Activated T-helper 1 cell treated with anti-CD3 and anti-CD28 coated beads, Interleukin-2, amount 50 U/mL, for 16 hours (primary cell): ENCODE measurements around the gene SYT2.
"Not testable (repeated sequence)": the region's sequence is repeated elsewhere in the genome, so short reads cannot be mapped to it uniquely, and the experiment has no call there.

Experiments
- DNase-seq, 2 donors: peaks; one replicate each; pipeline ENCODE4 v3.0.0-alpha.2; 2020; ENCODE audit warnings: low read depth in 1 of 2, low spot score in 1 of 2

The SYT2 gene

DNA sequence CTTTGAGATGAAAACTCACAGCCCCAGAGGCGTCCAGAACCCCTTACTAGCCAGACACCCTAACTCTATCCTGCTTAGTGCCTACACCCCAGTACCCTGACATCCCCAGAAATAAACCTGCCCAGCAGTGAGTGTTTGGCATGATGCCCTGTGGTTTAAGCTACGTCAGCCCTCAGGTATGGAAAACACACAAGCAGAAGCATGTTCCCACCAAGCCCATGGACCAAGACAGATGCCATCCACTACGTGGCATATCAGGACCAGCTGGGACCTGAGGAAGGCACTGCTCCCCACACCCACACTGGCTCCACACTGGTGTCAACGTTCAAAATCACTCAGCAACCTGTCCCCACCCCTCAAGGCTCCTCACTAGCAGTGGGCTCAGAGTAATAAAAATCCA is 116.4 kb downstream of the SYT2 start:
- no peak for DNase-seq

DNA sequence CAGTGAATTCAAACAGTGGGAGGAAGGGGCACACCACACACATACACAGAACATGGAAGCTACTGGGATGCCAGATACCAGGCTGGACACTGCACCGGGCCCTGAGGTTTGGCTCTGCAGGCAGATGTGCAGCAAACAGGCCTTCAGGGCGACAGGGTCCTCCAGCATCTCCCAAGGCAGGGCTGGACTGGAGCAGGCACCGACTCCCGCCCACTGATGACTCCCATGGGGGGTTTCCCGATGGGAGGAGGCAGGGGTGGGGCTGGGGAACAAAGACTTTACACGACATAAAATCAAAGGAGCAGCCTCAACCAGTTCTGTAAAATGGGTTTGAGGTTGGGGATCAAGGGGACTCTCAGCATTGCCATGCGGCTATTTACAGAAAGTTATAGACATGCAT is 118.1 kb downstream of the SYT2 start:
- DNase-seq, result no peak

- DNase-seq, result no peak
These were observed 118.7 kb downstream of the SYT2 start for GRCh38 chr1:202591515-202591914.

- no peak for DNase-seq
These were observed 119.3 kb downstream of the SYT2 start for GRCh38 chr1:202590975-202591411.

- no peak for DNase-seq
These were observed 120.1 kb downstream of the SYT2 start for GRCh38 chr1:202590126-202590525.

GRCh38 chr1:202589190-202589930 is 120.9 kb downstream of the SYT2 start:
- no peak for DNase-seq

GRCh38 chr1:202588503-202589189 is 121.6 kb downstream of the SYT2 start:
- no peak for DNase-seq

GRCh38 chr1:202587859-202588485 is 122.3 kb downstream of the SYT2 start:
- no peak for DNase-seq

- no peak for DNase-seq
These were observed 123.4 kb downstream of the SYT2 start for GRCh38 chr1:202586871-202587270.

GRCh38 chr1:202586018-202586821 is 124.0 kb downstream of the SYT2 start:
- no peak for DNase-seq

GRCh38 chr1:202585590-202585933 is 124.7 kb downstream of the SYT2 start:
- DNase-seq, result no peak

- DNase-seq, result no peak
These were observed 125.3 kb downstream of the SYT2 start for GRCh38 chr1:202584707-202585589.

DNA sequence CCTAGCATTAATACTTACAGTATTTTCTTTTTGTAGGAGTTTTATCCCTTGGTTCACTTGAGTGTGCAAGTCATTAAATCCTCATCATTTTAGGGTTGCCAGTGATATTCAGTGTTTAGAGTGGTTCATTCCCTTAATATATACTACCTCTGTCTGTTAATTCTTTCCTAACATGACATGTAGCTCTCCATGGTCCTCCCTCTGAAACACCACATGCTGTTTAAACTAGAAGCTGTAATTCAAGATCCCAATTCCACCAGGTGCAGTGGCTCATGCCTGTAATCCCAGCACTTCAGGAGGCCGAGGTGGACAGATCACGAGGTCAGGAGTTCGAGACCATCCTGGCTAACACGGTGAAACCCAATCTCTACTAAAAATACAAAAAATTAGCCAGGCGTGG is 127.9 kb downstream of the SYT2 start:
- DNase-seq, result not testable (repeated sequence)

- no peak for DNase-seq
These were observed 129.6 kb downstream of the SYT2 start for GRCh38 chr1:202580619-202581018.

DNA sequence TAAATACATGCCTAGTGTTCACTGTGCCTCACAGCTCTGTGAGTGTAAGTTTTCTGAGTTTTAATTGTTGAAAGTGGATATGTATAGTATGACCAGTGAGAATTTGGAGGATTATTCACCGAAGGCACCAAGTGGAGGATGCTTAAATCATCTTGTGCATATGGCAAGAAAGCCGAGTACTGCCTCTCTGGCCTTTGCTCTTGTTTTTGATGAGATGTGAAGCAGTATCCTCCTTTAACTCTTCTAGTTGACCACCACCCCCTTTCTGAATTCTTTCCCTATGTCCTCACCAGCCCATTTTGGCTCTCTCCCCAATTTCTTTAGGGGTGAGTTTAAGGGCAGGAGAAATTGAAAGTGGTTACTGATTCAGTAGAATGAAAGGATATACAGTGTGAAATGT is 130.4 kb downstream of the SYT2 start:
- DNase-seq, result no peak

- DNase-seq, result no peak
These were observed 131.7 kb downstream of the SYT2 start for GRCh38 chr1:202578565-202578964.

- DNase-seq, result no peak
These were observed 132.2 kb downstream of the SYT2 start for GRCh38 chr1:202578001-202578504.

- no peak for DNase-seq
These were observed 132.9 kb downstream of the SYT2 start for GRCh38 chr1:202577381-202577780.

- no peak for DNase-seq
These were observed 133.4 kb downstream of the SYT2 start for GRCh38 chr1:202576816-202577215.

GRCh38 chr1:202575918-202576653 is 134.2 kb downstream of the SYT2 start:
- DNase-seq, result no peak
